Stimulated activated CD4-positive, alpha-beta T cell treated with anti-CD3 and anti-CD28 coated beads, Interleukin-1b, Interleukin-23, amount 100 ng/mL, for 1 hour (primary cell): ENCODE results near the gene DTL.

Source experiments
- DNase-seq, 2 donors: peaks; one replicate each; pipeline ENCODE4 v3.0.0-alpha.2; 2020; ENCODE audit warnings: low read depth in 2 of 2

DTL gene

DNA sequence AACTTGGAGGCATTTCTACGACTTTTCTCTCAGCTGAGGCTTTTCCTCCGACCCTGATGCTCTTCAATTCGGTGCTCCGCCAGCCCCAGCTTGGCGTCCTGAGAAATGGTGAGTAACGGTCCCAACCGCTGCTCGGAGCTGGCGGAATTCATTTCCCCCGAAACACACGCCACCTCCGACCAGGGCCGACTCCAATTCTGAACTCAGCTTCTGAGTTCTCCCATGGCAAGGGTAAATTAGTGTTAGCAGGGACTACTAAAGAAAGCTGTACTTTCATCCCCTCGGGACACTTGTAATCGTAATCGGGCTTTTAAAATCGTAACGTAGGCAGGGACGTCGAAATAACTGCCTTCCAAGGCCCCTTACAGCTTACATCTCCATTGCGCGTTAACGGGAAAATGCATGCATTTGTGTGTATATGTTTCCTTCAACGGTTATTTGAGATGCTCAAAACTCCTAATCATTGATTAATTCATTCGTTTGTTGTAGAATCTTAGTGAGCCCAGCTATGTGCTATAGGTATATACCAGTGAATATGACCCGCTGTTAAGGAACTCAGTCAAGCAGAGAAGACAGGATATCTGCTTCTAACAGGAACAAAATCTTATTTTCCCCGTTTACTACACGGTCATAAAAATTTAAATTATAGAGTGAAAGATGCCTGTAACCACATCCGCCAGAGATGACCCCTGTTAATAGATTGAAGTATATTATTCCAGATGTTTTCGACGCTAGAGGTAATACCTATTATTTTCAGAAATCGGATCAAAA, 472 bp downstream of the DTL start:
- no peak for DNase-seq

DNA sequence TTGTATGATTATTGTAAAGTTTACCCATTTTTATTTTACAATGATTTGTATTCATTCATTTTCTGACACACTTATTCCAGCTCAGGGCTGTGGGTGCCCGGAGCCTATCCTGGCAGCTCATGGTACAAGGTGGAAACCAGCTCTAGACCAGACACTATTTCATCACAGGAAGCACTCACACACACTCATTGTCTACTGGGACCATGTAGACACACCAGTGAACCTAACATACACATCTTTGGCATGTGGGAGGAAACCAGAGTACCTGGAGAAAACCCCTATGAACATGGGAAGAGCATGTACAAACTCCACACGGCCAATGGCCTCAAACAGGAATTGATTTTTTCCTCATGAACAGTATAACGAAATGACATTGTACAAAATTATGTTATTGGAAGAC, 2.4 kb downstream of the DTL start:
- no peak for DNase-seq

DNA sequence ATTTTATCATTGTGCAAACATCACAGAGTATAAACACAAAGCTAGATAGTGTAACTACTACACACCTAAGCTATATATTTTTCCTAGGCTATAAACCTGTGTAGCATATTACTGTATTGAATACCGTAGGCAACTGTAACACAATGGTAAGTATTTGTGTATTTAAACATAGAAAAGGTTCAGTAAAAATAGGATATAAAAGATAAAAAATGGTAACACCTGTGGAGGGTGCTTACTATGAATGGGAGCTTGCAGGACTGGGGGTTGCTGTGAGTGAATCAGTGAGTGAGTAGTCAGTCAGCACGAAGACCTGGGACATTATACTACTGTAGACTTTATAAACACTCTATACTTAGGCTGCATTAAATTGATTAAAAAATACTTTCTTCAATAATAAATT, 4.1 kb downstream of the DTL start:
- no peak for DNase-seq

DNA sequence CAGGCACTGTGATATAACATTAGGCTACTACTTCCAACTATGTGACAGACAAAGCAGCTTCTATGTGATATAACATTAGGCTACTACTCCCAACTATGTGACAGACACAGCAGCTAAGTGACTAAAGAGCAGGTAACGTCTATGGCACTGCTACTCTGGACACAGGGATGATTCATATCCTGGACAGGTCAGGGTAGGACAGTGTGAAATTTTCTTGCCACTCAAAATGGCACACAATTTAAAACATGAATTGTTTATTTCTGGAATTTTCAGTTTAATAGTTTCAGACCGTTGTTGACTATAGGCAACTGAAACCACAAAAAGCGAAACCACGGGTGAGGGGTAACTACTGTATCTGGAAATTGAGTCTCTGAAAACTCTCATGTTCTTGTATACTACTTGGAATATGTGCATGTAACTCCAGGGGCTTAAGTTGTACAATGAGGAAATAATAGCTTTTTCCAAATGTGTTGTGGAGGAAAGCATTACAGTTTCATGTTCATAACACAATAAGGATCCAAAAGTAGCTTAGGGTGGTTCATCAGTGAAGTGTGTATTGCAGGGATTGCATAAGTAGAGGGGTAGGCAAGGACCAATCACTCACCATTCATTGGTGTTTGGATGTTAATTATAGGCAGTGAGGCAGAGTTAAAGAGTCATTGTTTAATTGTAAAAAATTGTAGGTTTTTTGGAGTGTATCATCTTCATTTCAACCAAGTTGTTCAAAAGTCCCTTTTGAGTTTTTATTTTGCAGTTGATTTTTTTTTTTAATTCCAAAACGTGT, 5.3 kb downstream of the DTL start:
- no peak for DNase-seq

DNA sequence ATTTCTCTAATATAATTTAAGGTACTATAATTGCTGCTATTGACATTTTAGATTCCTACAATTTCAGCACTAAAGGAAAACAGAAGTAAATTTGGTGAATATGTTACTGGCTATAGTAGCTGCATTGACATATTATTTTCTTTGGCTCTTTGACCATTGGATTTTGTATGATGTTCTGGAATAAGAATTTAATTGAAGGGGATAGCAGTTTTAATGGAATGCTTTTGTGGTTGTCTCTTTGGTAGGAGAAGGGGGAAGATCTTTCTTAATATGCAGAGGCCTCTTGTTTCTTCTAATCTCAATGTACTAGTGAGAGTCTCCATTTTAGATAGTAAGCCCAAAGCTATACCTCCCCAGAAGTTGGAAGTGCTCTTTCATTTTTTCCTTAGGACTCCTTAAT, 6.9 kb downstream of the DTL start:
- DNase-seq, result no peak

DNA sequence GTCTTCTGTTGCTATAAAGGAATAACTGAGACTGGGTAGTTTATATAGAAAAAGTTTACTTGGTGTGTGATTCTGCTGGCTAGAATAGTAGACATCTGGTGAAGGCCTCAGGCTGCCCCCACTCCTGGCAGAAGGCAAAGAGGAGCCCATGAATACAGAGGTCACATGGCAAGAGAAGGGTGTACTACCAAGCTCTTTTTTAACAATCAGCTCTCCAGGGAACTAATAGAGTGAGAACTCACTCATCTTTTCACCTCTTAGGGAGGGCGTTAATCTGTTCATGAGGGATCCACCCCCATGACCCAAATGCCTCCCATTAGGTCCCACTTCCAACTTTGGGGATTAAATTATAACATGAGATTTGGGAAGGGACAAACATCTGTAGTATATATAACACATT, 9.3 kb downstream of the DTL start:
- no peak for DNase-seq

DNA sequence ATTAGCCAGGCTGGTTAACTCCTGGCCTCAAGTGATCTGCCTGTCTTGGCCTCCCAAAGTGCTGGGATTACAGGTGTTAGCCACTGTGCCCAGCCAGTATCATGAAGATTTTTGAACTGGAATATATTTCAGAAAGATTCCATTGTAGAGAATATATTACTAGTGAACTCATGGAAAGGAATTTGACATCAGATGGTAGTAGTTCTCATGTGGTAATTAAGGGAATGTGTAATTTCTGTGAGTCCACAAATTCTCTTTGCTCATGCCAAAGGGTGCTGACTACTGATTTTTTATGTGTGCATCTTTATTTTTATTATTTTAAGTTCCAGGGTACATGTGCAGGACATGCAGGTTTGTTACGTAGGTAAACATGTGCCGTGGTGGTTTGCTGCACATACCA, 10.4 kb downstream of the DTL start:
- no peak for DNase-seq

DNA sequence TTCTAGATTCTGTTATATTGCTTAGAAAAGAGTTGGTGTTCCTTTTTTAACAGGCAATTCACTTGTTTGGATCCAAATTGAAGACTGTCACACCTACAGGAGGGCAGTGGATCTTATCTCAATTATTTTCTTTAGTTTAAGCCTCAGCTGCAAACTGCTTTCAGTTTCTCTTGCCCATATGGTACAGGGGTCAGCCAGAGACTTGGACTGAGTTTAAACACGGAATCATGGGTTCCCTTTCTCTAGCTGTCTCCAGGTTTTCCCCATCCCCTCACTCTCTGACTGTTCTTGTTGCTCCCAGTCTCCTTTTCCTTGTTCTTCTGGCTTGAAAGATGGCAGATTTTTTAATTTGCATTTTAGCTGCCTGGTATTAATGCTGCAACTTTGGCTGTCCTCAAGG, 18.4 kb downstream of the DTL start:
- DNase-seq, result no peak

DNA sequence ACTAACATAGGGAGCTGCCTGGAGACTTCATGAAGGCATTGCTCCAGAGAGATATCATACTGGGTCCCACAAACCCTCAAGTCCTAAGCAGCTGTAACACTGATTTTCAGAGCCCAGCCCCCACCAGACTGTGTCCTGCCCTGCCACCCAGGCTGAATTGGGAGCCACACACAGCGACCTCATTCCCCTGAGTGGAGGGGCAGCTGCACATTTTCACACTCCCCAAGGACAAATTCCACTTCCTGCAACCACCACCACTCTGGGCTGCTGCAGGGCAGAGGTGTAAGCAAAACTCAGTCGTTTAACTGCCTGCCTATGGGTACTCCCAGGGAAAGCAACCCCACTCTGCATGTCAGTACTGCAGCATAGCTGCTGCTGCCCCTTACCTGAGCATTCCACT, 19.8 kb downstream of the DTL start:
- no peak for DNase-seq

DNA sequence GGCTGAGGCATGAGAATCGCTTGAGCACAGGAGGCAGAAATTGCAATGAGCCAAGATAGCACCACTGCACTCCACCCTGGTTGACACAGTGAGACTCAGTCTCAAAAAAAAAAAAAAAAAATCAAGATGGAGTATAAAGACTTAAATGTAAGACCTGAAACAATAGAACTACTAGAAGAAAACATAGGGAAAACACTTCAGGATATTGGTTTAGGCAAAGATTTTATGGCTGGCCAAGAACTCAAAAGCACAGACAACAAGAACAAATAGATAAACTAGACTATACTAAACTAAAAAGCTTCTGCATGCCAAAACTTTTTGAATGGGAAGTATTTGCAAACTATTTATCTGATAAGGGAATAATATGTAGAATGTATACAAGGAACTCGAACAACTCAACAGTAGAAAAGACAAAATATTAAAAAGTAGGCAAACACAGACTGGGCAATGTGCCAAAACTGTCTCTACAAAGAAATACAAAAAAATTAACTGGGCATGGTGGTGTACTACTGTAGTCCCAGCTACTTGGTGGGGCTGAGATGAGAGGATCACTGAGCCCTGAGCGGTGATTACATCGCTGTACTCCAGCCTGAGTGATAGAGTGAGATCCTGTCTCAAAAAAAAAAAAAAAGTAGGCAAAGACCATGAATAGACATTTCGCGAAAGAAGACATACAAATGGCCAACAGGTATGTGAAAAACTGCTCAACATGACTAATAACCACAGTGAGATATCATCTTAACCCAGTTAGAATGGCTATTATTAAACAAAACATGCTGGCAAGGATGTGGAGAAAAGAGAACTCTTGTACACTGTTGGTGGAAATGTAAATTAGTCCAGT, 25.3 kb downstream of the DTL start:
- no peak for DNase-seq

DNA sequence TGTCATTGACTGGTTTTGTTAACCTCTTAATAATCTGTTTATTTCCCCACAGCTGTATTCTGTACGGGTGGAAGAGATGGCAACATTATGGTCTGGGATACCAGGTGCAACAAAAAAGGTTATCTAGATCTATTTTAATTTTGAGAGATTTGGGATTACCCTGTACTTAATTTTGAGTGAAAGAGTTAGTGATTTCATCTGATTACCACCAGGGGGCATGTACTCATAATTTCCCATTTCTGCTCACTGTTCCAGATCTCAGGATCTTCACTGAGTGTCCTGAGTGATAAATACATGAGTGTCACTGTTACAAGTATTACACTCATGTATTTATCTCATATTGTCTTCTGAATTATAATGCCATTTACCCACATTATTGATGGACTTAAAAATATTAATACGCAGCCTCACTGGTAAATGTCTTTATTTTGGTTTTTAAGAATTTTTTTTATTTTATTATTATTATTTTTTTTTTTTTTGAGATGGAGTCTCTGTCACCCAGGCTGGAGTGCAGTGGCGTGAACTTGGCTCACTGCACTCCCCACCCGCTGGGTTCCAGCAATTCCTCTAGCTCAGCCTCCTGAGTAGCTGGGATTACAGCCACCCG, 27.4 kb downstream of the DTL start:
- DNase-seq, result no peak

DNA sequence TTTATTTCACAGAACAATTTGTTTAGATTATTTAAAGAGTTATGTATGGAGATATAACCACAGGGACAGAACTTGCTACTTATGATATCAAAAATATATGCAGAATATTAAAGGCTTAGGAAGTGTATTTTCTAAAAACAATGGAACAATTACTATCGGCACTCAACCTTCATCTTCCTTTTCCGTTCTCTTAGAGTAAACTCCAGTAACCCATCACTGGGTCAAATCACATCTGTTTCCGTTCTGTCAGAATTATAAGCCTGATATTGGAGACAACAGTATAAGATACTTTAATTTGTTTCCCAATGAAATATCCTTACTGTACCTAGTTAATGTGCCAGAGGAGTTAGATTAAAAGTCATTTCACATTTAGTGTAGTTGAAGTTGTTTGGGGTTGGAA, 32.2 kb downstream of the DTL start:
- no peak for DNase-seq

DNA sequence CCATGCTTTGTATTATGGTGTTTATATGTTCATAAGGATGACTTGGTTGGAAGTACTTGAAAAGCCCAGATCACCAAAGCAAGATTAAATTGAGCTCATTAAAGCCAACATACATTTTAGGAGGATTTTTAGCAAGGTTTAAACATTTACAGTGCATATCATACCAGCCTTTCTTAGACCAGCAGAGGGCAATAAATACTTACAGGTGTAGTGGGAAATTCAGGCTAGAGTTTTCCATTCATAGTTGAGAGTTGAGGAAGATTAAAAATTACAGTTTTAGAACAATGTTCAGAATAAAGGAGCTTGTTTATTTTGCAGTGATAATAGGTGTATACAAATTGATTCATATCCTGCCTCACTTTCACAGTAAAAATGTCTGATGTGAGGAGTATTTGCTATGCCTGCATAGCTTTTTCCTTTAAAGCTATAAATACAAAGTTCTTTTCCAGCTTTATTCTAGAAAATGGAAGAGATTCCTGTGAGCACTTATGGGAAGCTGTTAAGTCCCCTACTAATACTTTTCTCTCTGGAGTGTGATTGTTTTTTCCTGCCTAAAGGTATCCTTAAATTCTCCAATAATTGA, 35.3 kb downstream of the DTL start:
- no peak for DNase-seq

DNA sequence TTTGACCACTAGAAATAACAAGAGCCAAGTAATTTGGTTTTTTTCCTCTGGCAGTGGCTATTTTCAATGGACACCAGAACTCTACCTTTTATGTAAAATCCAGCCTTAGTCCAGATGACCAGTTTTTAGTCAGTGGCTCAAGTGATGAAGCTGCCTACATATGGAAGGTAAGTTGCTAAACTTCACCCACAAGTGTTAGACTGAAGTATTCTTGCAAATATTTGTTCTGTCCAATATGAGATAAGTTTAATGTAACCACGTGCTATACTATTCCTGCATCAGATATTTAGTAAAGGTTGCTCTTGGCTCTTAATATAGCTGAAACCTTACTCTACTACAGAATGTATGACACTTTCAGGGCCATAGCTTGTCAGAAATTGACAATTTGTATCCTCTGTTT, 36.5 kb downstream of the DTL start:
- no peak for DNase-seq

DNA sequence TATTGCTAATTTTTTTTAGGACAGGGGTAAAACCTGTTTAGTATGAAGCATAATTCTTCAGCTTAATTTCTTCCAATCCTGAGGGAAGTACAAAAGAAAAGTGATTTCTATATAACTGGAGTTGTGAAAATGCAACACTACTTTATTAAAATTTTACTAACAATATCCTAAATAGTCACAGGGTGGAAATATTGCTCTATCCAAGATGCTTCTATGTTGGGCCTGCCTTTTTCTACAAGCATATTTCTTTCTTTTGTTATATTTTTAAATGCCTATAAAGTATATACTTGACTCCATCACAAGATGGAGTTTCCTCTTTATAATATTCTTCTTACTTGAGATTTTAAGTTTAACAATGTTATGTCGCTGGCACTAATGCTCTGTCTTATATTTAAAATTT, 37.9 kb downstream of the DTL start:
- DNase-seq, result no peak

DNA sequence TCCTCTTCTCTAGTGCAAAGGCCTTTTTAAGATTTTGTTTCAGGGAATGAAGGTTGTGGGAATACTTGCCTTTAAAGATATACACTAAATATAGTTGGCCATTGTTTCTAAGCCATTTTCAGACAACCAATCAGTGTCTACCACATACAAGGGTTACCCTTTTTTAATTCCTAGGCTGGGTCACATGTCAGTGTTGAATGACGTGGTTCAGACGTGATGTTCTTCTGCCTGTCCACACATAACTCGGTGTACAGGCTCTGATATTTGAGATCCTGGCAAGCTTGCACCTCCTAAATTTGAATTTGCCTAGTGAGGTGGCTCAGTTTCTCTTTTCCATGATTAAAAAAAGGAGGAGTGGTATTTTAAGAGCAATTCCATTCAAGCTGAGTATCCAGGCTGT, 38.8 kb downstream of the DTL start:
- DNase-seq, result no peak

DNA sequence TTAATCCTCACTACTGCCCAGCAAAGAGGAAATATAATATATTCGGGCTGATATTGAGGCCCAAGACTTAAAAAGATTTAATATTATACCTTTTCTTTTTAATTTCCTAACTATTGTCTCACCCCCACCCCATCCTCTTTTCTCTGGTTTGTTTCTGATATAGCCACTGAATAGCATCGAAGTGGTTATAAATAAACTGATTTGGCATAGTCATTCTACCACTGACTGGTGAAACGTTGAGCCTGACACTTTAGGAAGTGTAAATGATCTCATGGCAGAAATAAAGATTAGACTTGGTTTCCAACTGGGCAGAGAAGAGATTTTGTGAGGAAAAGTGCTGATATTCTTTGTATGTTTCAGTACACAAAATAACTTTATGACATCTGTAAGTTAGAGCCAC, 39.3 kb downstream of the DTL start:
- no peak for DNase-seq

DNA sequence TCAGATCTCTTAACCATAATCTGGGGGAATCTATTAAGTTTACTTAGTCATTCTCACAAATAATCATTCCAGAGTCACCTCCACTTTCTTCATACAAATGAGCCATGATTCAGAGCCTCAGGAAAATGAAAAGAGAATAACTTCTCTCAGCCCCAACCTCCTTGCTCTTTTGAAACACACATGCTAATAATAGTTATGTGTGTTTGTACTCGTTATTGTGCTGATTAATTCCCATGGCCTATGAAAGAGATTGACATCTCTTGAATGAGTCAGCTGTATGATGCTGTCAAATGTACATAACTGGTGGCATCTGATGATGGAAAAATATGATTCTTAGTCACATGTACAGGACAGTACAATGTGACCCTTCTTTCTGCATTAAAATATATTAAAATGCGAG, 41.5 kb downstream of the DTL start:
- DNase-seq, result no peak

DNA sequence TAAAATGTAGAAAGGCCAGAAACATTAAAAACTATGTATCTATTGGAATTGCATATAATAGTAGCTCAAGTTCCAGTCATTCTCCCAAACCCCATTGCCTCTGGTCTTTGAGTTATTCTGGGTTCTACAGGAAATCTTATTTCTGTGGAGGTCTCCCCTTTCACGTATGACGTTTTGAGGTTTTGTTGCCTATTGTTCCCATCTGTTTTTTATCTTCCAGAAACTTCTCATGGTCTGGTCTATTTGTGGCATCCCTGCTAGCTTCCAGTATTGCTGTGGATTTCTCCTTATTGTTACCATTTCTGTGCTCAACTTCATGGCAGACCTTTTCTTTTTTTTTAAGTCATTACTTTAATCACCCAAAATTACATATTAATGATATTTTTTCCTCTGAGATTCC, 43.3 kb downstream of the DTL start:
- no peak for DNase-seq

DNA sequence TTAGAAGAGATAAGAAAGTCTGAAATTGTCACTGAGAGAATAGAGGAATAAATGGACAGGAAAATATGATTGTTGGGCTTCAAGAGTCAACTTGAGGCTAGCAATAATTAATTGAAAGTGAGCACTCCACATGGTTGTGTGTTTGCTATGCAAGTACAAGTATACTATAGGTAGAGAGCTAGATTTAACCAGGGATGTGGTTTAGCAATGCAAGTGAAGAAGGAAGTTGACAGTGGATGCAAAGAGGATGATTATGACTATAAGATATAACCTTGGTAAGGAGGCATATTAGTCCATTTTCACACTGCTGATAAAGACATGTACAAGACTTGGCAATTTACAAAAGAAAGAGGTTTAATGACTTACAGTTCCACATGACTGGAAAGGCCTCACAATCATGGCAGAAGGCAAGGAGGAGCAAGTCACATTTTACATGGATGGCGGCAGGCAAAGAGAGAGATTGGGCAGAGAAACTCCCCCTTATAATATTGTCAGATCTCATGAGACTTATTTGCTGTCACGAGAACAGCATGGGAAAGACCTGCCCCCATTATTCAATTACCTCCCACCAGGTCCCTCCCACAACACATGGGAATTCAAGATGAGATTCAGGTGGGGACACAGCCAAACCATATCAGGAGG, 47.3 kb downstream of the DTL start:
- no peak for DNase-seq

DNA sequence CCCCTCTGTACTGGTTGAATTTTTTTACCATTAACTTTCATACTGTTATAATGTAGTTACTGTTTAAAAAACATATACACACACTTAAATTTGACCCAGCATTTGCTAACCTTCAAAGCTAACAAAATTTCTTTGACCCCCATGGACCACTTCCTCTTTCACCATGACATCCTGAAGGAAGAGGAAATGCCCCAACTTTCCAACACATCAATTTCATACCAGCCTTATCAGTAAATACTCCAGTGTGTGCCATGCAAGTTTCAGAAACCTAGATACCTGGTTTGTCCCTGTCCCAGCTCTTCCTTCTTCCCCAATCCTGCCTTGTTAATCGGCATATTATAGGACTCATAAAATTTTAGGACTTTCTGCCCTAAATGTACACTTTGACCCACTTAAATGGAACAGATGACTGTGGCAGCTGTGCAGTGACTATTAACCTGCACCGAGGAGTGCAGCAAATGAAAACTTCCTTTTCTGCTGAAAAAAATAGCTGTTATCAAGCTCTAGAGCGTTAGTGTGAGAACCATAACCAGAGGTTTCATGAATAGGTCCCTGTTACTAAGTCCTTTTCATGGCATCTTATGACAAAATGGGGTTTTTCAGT, 54.1 kb downstream of the DTL start:
- DNase-seq, result no peak
